IMR-90 (cell line): Measurements from ENCODE around the gene BARX1. TPM values are rescaled to one million over a fixed set of nuclear protein-coding genes. Genes with fewer than 3 reads are reported as not detected.

ENCODE experiments used
- ATAC-seq: fragments of 200-7000 bp; cut with Tn5 transposase; 2 replicates; pipeline ENCODE4 v1.9.1; 2020; ENCODE audit warnings: low read depth, mild to moderate bottlenecking, moderate library complexity
- Bru-seq: library from RNA; stranded (reverse); fragments of 400-500 nt; gene quantifications from one replicate; lab custom pipeline; 2021; lab: Mats Ljungman, UMichigan
- BruChase-seq, 2 experiments: library from RNA; stranded (reverse); fragments of 400-500 nt; gene quantifications; one replicate each; lab custom pipeline; 2021; lab: Mats Ljungman, UMichigan
- BruUV-seq: library from RNA; stranded (reverse); fragments of 400-500 nt; replicated peaks from 2 replicates; lab custom pipeline; 2021; lab: Mats Ljungman, UMichigan
- CTCF ChIA-PET: fragments of 300-600 bp; formaldehyde crosslinking; extraction: SDS; loops from one replicate; lab custom pipeline; 2021; ENCODE audit warnings: antibody characterized with exemption; lab: Yijun Ruan, JAX
- POLR2A ChIA-PET: fragments of 300-600 bp; sonication (Branson Sonifier 250); formaldehyde crosslinking; loops from one replicate; lab custom pipeline; 2022; ENCODE audit warnings: antibody characterized with exemption; ENCODE audit not compliant: unreplicated experiment; lab: Charles Lee
- DNase-seq: peaks from one replicate; pipeline ENCODE4 v3.0.0; 2013
- H2AFZ ChIP-seq: replicated peaks from 2 replicates; pipeline ENCODE3; 2013; ENCODE audit warnings: low read length, mild to moderate bottlenecking; ENCODE audit not compliant: poor library complexity
- H2AK5ac ChIP-seq: 2 replicates; pipeline ENCODE4 v1.6.1; 2013; ENCODE audit warnings: low read depth, low read length, inconsistent platforms
- H2AK9ac ChIP-seq: replicated peaks from 2 replicates; pipeline ENCODE3; 2013; ENCODE audit warnings: mild to moderate bottlenecking, low read depth, low read length, moderate library complexity; ENCODE audit not compliant: poor library complexity
- H2BK120ac ChIP-seq: 2 replicates; pipeline ENCODE4 v1.6.1; 2013; ENCODE audit warnings: low read depth, low read length, inconsistent platforms
- H2BK15ac ChIP-seq: 3 replicates; pipeline ENCODE4 v1.6.1; 2013; ENCODE audit warnings: low read depth, low read length, inconsistent platforms
- H2BK20ac ChIP-seq: 2 replicates; pipeline ENCODE4 v1.6.1; 2013; ENCODE audit warnings: low read depth, mild to moderate bottlenecking, inconsistent platforms, low read length, moderate library complexity
- H2BK5ac ChIP-seq: 2 replicates; pipeline ENCODE4 v1.6.1; 2013; ENCODE audit warnings: mild to moderate bottlenecking, low read depth, low read length, inconsistent platforms; ENCODE audit not compliant: poor library complexity, severe bottlenecking
- H3K14ac ChIP-seq: replicated peaks from 2 replicates; pipeline ENCODE4 v1.6.1; 2013; ENCODE audit warnings: low read depth, low read length, inconsistent platforms
- H3K18ac ChIP-seq: 2 replicates; pipeline ENCODE4 v1.6.1; 2013; ENCODE audit warnings: low read depth, low read length, control low read depth
- H3K23ac ChIP-seq: 2 replicates; pipeline ENCODE4 v1.6.1; 2013; ENCODE audit warnings: low read depth, low read length, inconsistent platforms
- H3K27ac ChIP-seq: 2 replicates; pipeline ENCODE4 v1.5.1; 2013; ENCODE audit warnings: mild to moderate bottlenecking, control low read depth, low read length; ENCODE audit not compliant: insufficient read depth
- H3K27me3 ChIP-seq: 2 replicates; pipeline ENCODE4 v1.6.1; 2013; ENCODE audit warnings: low read length; ENCODE audit not compliant: control insufficient read depth, insufficient read depth
- H3K36me3 ChIP-seq: 2 replicates; pipeline ENCODE4 v1.6.1; 2013; ENCODE audit warnings: low read length, mixed read lengths; ENCODE audit not compliant: control insufficient read depth, insufficient read depth
- H3K4ac ChIP-seq: 2 replicates; pipeline ENCODE4 v1.6.1; 2013; ENCODE audit warnings: low read depth, low read length, inconsistent platforms
- H3K4me1 ChIP-seq: 2 replicates; pipeline ENCODE4 v1.6.1; 2013; ENCODE audit warnings: low read length, mixed read lengths; ENCODE audit not compliant: control insufficient read depth, insufficient read depth
- H3K4me2 ChIP-seq: 2 replicates; pipeline ENCODE4 v1.6.1; 2013; ENCODE audit warnings: low read depth, mild to moderate bottlenecking, control low read depth, low read length, moderate library complexity
- H3K4me3 ChIP-seq: 2 replicates; pipeline ENCODE4 v1.5.1; 2013; ENCODE audit warnings: low read depth, mild to moderate bottlenecking, control low read depth, low read length, moderate library complexity; ENCODE audit not compliant: insufficient read depth
- H3K56ac ChIP-seq: 2 replicates; pipeline ENCODE4 v1.6.1; 2013; ENCODE audit warnings: low read length, inconsistent platforms; ENCODE audit not compliant: insufficient read depth; ENCODE audit errors: extremely low read depth
- H3K79me1 ChIP-seq, 2 experiments: 2 replicates each; pipeline ENCODE4 v1.6.1; 2013; ENCODE audit warnings: low read length in 2 of 2, inconsistent platforms in 1 of 2, low read depth in 1 of 2
- H3K9ac ChIP-seq: 2 replicates; pipeline ENCODE4 v1.6.1; 2013; ENCODE audit warnings: low read depth, low read length, control low read depth
- H3K9me1 ChIP-seq: 2 replicates; pipeline ENCODE4 v1.6.1; 2013; ENCODE audit warnings: low read length, inconsistent platforms; ENCODE audit not compliant: insufficient read depth
- H3K9me3 ChIP-seq: 2 replicates; pipeline ENCODE4 v1.6.1; 2013; ENCODE audit warnings: low read length; ENCODE audit not compliant: control insufficient read depth, insufficient read depth
- H4K20me1 ChIP-seq: 2 replicates; pipeline ENCODE4 v1.6.1; 2013; ENCODE audit warnings: low read length, inconsistent platforms; ENCODE audit not compliant: insufficient read depth
- H4K5ac ChIP-seq: 2 replicates; pipeline ENCODE4 v1.6.1; 2013; ENCODE audit warnings: mild to moderate bottlenecking, low read depth, low read length, control low read depth
- H4K8ac ChIP-seq, 2 experiments: 2 replicates each; pipeline ENCODE4 v1.6.1; 2013; ENCODE audit warnings: low read depth in 2 of 2, low read length in 2 of 2, control low read depth in 1 of 2, inconsistent platforms in 1 of 2
- H4K91ac ChIP-seq: 2 replicates; pipeline ENCODE4 v1.6.1; 2013; ENCODE audit warnings: low read depth, low read length, inconsistent platforms; ENCODE audit not compliant: insufficient read depth
- BHLHE40 ChIP-seq: fragments of 150-350 bp; IDR thresholded peaks from 2 replicates; pipeline ENCODE4 v1.6.1; 2016; ENCODE audit warnings: mild to moderate bottlenecking, low read depth, low read length
- CEBPB ChIP-seq: IDR thresholded peaks from 2 replicates; pipeline ENCODE4 v1.6.1; 2012; ENCODE audit warnings: low read depth, low read length, improper control_type of control experiment
- CHD1 ChIP-seq: IDR thresholded peaks from 2 replicates; pipeline ENCODE4 v1.6.1; 2012; ENCODE audit warnings: low read depth, low read length, improper control_type of control experiment
- FOS ChIP-seq: fragments of 150-350 bp; IDR thresholded peaks from 2 replicates; pipeline ENCODE4 v1.6.1; 2016; ENCODE audit warnings: low read depth, low read length
- MAFK ChIP-seq: IDR thresholded peaks from 2 replicates; pipeline ENCODE4 v1.6.1; 2012; ENCODE audit warnings: low read depth, low read length, improper control_type of control experiment
- MAZ ChIP-seq: IDR thresholded peaks from 2 replicates; pipeline ENCODE4 v1.6.1; 2012; ENCODE audit warnings: low read depth, mild to moderate bottlenecking, low read length, improper control_type of control experiment, moderate library complexity, borderline replicate concordance
- MXI1 ChIP-seq: IDR thresholded peaks from 2 replicates; pipeline ENCODE4 v1.6.1; 2012; ENCODE audit warnings: low read depth, mild to moderate bottlenecking, low read length, moderate library complexity, borderline replicate concordance
- NFE2L2 ChIP-seq: fragments of 150-350 bp; IDR thresholded peaks from 2 replicates; pipeline ENCODE4 v1.6.1; 2016; ENCODE audit warnings: low read depth, mild to moderate bottlenecking, low read length
- POLR2A ChIP-seq: IDR thresholded peaks from 2 replicates; pipeline ENCODE4 v1.6.1; 2012; ENCODE audit warnings: mild to moderate bottlenecking, low read depth, low read length
- RAD21 ChIP-seq: IDR thresholded peaks from 2 replicates; pipeline ENCODE4 v1.6.1; 2012; ENCODE audit warnings: low read length, improper control_type of control experiment
- RCOR1 ChIP-seq: IDR thresholded peaks from 2 replicates; pipeline ENCODE4 v1.6.1; 2012; ENCODE audit warnings: mild to moderate bottlenecking, low read length, improper control_type of control experiment; ENCODE audit not compliant: insufficient replicate concordance
- RFX5 ChIP-seq: IDR thresholded peaks from 2 replicates; pipeline ENCODE4 v1.8.0; 2012; ENCODE audit warnings: low read depth, mild to moderate bottlenecking, low read length, moderate library complexity
- SMC3 ChIP-seq: fragments of 150-350 bp; IDR thresholded peaks from 2 replicates; pipeline ENCODE4 v1.6.1; 2016; ENCODE audit warnings: low read depth, mild to moderate bottlenecking, antibody characterized with exemption, low read length, moderate library complexity
- WGBS, 2 experiments: methylation state at CpG; one replicate each; pipeline versions ENCODE4 v1.1.5 to v1.1.7; 2013; ENCODE audit warnings: missing lambda C conversion rate in 2 of 2; ENCODE audit not compliant: insufficient read length in 1 of 2; ENCODE audit errors: extremely low coverage in 2 of 2; 5-methylcytosine and 5-hydroxymethylcytosine counted together
- dilution Hi-C: fragments of 300-500 bp; cut with HindIII; formaldehyde crosslinking; loops from one replicate; pipeline ENCODE4 v1.14.3; 2018; ENCODE audit warnings: low sequenced_read_pairs; ENCODE audit not compliant: unreplicated experiment
- in situ Hi-C: fragments of 300-500 bp; cut with MboI; formaldehyde crosslinking; loops from 3 replicates; pipeline ENCODE4 v1.14.3; 2019; ENCODE audit warnings: low sequenced_read_pairs, inconsistent platforms, mixed read lengths
- intact Hi-C: fragments of 100-400 bp; cut with micrococcal nuclease; formaldehyde crosslinking; loops from 2 replicates; pipeline ENCODE4 v1.10.0; 2022
- long read RNA-seq: library from polyadenylated mRNA; unstranded; transcript quantifications from one replicate; pipeline ENCODE4 v2.0.0, GENCODE V29; 2021; ENCODE audit not compliant: unreplicated experiment
- polyA plus RNA-seq, 3 experiments: library from polyadenylated mRNA; depleted of rRNA; stranded (reverse); fragments of >200 nt; gene quantifications; 2 replicates each; pipeline ENCODE4 v1.2.3, GENCODE V29; 2012; ENCODE audit warnings: low replicate concordance in 1 of 3
- total RNA-seq: library from RNA; depleted of rRNA; stranded (reverse); fragments of >200 nt; gene quantifications from 2 replicates; pipeline ENCODE4 v1.2.3, GENCODE V29; 2012; rRNA removed
- TF ChIP-seq, protein P1 (sequence below): fragments of 150-350 bp; IDR thresholded peaks from 2 replicates; pipeline ENCODE4 v1.6.1; 2017; ENCODE audit warnings: mild to moderate bottlenecking, antibody characterized with exemption, low read length, low read depth
- TF ChIP-seq, protein P2 (sequence below): fragments of 150-350 bp; IDR thresholded peaks from 2 replicates; pipeline ENCODE4 v1.6.1; 2016; ENCODE audit warnings: low read depth, mild to moderate bottlenecking, low read length, moderate library complexity, borderline replicate concordance

The BARX1 gene, protein sequence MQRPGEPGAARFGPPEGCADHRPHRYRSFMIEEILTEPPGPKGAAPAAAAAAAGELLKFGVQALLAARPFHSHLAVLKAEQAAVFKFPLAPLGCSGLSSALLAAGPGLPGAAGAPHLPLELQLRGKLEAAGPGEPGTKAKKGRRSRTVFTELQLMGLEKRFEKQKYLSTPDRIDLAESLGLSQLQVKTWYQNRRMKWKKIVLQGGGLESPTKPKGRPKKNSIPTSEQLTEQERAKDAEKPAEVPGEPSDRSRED
- total RNA-seq (not detected in 2 replicates), polyA plus RNA-seq (2012; rRNA removed) (not detected in 2 replicates), Bru-seq, nascent RNA (not detected), BruChase-seq, experiment 1, labeled RNA remaining after a 6-hour chase (not detected), BruChase-seq, experiment 2, labeled RNA remaining after a 2-hour chase (not detected)
- 0.03 TPM in 1 of 2 replicates, not detected in the other for polyA plus RNA-seq (2012; cell fraction: cytosol; rRNA removed)
- not detected in 2 replicates for polyA plus RNA-seq (2012; cell fraction: nucleus; rRNA removed; ENCODE audit: low replicate concordance)
- long read RNA-seq, result 0 reads

DNA sequence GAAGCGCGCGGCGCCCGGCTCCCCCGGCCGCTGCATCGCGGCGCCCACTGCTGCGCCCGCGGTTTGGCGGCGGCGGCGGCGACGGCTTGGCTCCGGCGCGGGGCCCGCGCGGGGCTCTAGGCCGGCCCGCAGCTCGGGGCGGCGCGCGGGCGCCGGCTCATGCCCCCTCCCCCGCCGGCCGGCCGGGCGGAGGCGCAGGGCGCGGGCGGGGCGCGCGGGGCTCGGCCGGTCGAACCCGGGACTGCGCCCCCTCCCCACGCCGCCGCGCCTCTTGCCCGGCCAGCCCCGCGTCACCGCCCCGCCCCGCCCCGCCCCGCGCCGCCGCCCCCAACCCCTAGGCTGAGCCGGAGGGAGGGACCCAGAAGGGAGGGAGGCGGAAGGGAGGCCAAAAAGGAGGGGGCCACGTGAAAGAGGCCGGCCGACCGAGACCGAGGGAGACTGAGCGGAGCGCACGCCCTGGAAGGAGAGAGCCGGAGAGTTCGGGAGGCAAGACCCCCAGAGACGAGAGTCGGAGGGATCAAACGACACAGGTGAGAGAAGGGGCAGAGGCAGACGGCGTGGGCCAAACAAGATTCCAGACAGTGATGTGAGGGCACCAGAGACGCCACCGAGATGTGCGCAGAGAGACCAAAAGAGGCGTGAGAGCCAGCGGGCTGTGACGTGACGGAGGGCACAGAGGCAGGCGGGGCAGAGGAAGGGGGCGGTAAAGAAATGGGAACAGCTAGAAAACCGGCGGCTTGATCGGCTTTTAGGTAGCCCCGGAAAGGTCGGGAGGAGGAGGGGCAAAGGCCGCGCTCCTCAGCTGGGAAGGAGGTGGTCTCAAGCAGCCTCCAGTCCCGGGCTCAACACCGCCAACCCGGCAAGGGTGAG is at the start of gene BARX1:
Gene BARX1, minus strand, starts transcription at position 245 of the 870 bp plus-strand sequence. Its CDS starts 209 bp downstream, at position 36.
- no peak within 1 kb of the TSS for H3K23ac ChIP-seq
- H3K4me1 ChIP-seq, result peaks cover 3% of the 10 kb centered on the region; the same call in 1 of the 2 replicates
- dilution Hi-C loops (no loop called here), in situ Hi-C loops (loop anchor here (25.0 kb wide), 2 partner anchors 543 to 793 kb away; no protein-coding TSS in a partner anchor), intact Hi-C loops (no loop called here)
- H4K91ac ChIP-seq, result no peak within 1 kb of the TSS
- no peak within 1 kb of the TSS for H2BK20ac ChIP-seq
- WGBS, 2 experiments, result 1% methylated on average over 13 of the region's 102 CpGs; no CpG with 5 or more reads in 1 of the 2 experiments
- H3K14ac ChIP-seq, result no peak within 1 kb of the TSS
- no peak within 1 kb of the TSS for H3K56ac ChIP-seq
- no TSS peak for BruUV-seq
- ChIA-PET CTCF (no interaction called here), POLR2A (no interaction called here)
- H3K27ac ChIP-seq, result no peak within 1 kb of the TSS
- no peaks in the 10 kb centered on the region; the same call in none of the 2 replicates for H4K20me1 ChIP-seq
- H2BK15ac ChIP-seq, result no peak within 1 kb of the TSS
- H3K9me1 ChIP-seq, result no peaks in the 10 kb centered on the region
- no peak for ATAC-seq
- H2BK5ac ChIP-seq, result no peak within 1 kb of the TSS
- DNase-seq, result no peak
- H3K27me3 ChIP-seq, result peaks cover 96% of the 10 kb centered on the region
- peak within 1 kb of the TSS; percentile 62 for H2AK9ac ChIP-seq
- no peak within 1 kb of the TSS for H3K18ac ChIP-seq
- peaks cover 4% of the 10 kb centered on the region for H3K9me3 ChIP-seq
- H3K4me3 ChIP-seq, result no peak within 1 kb of the TSS
- no peak within 1 kb of the TSS for H3K4ac ChIP-seq
- no peak within 1 kb of the TSS for H2BK120ac ChIP-seq
- no peak within 1 kb of the TSS for H4K5ac ChIP-seq
- no peaks in the 10 kb centered on the region for H3K36me3 ChIP-seq
- no peak within 1 kb of the TSS for H3K9ac ChIP-seq
- no peak within 1 kb of the TSS for H4K8ac ChIP-seq
- H3K79me1 ChIP-seq, result no peaks in the 10 kb centered on the region
- peak within 1 kb of the TSS; percentile 29 for H2AFZ ChIP-seq
- peak within 1 kb of the TSS; percentile 52; the same call in 1 of the 2 replicates for H3K4me2 ChIP-seq
- H2AK5ac ChIP-seq, result no peak within 1 kb of the TSS
- TF ChIP-seq CHD1 (no peak), POLR2A (no peak), FOS (no peak), MAFK (no peak), RAD21 (no peak), NFE2L2 (no peak), MAZ (no peak), MXI1 (no peak), BHLHE40 (no peak), SMC3 (no peak), RFX5 (no peak), RCOR1 (no peak), CEBPB (no peak)
- TF ChIP-seq, protein P1, sequence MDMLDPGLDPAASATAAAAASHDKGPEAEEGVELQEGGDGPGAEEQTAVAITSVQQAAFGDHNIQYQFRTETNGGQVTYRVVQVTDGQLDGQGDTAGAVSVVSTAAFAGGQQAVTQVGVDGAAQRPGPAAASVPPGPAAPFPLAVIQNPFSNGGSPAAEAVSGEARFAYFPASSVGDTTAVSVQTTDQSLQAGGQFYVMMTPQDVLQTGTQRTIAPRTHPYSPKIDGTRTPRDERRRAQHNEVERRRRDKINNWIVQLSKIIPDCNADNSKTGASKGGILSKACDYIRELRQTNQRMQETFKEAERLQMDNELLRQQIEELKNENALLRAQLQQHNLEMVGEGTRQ, result no peak
- TF ChIP-seq, protein P2, sequence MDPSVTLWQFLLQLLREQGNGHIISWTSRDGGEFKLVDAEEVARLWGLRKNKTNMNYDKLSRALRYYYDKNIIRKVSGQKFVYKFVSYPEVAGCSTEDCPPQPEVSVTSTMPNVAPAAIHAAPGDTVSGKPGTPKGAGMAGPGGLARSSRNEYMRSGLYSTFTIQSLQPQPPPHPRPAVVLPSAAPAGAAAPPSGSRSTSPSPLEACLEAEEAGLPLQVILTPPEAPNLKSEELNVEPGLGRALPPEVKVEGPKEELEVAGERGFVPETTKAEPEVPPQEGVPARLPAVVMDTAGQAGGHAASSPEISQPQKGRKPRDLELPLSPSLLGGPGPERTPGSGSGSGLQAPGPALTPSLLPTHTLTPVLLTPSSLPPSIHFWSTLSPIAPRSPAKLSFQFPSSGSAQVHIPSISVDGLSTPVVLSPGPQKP, result no peak
